ENCODE measurements around the gene ACTR3. TPM values are rescaled to one million over a fixed set of nuclear protein-coding genes. Genes with fewer than 3 reads are reported as not detected.

ACTR3 gene
- polyA plus RNA-seq, 3 donors, result 156 to 176 (median 170) TPM

DNA sequence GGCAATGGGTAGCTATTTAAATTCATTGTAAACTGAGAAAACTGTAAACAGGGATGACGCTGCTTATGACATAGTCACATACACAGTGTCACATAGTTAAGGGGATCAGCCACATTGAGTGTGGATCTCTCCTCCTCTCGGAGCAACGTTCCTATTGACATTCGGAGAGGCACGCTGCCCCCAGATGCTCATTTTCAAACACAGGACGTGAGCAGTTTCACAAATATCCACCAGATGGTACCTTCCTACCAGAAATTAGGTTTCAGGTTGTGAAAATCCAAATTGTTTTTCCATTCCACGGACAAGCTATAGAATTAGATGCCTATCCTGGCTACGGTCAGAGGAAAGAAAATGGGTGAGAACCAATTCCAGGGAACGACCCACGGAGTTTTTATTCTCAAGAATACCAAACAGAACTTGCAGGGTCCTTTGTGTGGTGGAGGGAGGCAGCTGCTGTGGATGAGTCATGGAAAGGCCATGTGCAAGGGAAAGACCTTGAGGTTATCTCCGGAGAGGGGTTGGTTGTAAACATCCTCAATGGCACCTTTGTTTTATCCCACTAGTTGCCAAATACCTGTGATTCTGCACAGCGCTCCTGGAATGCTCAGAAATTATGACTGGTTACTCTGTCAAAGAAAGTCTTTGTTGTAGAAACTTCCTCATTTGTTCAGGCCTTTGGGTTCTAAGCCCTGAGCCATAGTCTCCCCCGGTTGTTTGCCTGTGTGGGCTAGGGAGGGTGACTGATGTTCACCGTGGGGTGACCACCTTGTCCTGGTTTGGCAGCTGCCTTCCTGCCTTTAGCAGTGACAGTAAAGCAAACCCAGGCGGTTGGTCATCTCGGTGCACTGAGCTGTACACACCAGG lies 88.0 kb downstream of the ACTR3 start:
- peak in 2 of 11 donors; percentile 23 to 31 for DNase-seq (ENCODE audit: extremely low read depth in 1 of 11, low read depth in 9 of 11, low spot score in 4 of 11)

DNA sequence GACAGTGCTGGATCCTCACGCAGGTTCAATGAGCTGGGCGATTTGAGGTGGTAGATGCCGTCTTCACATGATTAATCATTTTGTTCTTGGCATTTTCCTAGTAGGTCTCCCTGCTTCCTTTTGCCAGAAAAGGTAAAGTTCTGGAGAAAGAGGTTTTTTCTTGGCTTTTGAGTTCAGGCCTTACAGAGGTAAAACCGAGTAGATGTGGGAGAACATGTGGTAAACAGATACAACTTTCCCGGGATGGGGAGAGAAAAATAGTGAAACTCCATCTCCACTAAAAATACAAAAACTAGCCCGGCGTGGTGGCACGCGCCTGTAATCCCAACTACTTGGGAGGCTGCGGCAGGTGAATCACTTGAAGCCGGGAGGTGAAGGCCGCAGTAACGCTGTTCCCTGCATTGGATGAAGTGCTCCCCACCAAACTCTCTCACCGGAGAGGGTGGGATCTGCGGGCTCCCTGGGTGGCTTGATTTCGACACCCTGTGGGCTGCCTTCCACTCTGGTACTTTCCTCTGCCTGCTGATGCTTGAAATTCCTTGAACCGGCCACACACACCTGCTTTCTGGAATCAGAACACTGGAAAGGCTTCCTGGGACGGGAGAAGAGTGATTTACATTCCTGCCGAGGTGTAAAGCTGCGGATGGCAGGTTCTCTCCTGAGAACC lies 88.8 kb downstream of the ACTR3 start:
- DNase-seq (ENCODE audit: extremely low read depth in 1 of 11, low read depth in 9 of 11, low spot score in 4 of 11), result peak in 2 of 11 donors; percentile 12 to 17

DNA sequence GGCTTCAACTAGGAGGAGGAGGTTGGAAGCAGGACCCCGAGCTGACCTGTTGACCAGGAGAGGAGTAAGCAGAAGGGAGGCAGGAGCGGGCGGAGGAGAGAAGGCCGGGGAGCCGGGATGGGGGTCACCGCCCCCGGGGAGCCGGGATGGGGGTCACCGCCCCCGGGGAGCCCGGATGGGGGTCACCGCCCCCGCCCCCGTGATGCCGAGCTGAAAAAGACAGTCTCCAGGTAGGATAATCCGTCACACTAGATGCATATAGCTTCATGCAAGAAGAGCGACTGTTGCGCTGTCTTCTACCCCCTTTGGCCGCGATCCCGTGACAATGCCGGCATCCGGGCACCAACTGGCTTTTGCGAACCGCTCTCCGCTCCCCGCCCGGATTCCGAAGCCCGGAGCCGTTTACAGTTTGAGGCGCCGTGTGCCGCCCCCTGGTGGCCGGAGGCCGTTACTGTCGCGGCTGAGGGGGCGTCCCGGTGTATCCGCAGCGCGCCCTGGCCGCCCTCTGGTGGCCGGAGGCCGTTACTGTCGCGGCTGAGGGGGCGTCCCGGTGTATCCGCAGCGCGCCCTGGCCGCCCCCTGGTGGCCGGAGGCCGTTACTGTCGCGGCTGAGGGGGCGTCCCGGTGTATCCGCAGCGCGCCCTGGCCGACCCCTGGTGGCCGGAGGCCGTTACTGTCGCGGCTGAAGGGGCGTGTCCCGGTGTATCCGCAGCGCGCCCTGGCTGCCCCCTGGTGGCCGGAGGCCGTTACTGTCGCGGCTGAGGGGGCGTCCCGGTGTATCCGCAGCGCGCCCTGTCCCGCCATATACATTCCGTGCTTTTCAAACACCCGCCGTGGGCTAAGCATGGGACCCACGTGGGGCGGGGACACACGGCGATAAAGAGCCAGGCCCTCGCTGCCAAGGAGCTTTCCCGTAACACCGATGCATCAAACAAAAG lies 89.6 kb downstream of the ACTR3 start:
- DNase-seq (ENCODE audit: extremely low read depth in 1 of 11, low read depth in 9 of 11, low spot score in 4 of 11), result no peak

DNA sequence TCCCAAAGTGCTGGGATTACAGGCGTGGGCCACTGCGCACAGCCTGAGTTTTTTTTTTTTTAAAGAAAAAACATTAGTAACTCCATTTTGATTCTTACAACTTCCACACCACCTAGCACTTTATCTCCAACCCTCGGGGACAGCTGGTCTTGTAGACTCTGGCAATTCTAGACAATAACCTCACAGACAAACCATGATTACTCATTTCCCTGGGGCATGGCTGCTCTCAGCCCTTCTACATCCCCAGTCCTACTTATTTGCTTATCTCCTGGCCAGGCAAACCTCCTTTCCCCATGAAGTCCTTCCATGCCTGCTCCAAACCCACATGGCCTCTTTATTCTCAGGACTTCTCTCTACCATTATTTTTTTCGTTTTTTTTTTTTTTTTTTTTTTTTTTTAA lies 91.1 kb downstream of the ACTR3 start:
- no peak for DNase-seq (ENCODE audit: extremely low read depth in 1 of 11, low read depth in 9 of 11, low spot score in 4 of 11)

DNA sequence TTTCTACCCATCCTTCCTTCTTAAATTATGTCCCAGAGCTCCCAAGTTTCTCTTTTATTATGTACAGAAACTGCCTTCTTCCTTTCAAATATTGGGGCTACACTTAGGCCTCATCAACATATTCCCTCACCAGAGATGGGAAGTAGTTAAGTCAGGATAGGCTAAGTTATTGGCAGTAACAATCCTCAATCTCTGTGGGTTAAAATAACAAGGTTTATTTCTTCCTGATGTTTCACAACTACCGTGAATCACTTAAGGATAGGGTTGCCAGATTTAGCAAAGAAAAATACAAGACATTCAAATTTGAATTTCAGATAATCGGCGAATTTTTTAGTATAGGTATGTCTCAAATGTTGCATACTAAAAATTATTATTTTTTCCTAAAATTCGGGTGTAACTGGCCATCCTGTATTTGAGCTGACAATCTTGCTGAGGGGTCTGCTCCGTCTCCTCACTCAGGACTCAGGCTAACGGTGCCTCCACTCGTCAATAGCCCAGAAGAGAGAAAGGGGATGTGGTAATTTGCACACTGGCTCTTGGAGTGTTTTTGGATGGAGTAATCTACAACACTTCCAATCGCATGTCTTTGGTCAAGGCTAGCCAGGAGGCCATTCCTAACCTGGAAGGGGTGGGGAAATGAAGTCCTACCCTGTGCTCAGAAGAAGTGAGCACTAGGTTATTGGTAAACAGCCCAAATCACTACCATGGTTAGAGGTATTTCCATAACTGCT lies 91.7 kb downstream of the ACTR3 start:
- DNase-seq (ENCODE audit: extremely low read depth in 1 of 11, low read depth in 9 of 11, low spot score in 4 of 11), result no peak

DNA sequence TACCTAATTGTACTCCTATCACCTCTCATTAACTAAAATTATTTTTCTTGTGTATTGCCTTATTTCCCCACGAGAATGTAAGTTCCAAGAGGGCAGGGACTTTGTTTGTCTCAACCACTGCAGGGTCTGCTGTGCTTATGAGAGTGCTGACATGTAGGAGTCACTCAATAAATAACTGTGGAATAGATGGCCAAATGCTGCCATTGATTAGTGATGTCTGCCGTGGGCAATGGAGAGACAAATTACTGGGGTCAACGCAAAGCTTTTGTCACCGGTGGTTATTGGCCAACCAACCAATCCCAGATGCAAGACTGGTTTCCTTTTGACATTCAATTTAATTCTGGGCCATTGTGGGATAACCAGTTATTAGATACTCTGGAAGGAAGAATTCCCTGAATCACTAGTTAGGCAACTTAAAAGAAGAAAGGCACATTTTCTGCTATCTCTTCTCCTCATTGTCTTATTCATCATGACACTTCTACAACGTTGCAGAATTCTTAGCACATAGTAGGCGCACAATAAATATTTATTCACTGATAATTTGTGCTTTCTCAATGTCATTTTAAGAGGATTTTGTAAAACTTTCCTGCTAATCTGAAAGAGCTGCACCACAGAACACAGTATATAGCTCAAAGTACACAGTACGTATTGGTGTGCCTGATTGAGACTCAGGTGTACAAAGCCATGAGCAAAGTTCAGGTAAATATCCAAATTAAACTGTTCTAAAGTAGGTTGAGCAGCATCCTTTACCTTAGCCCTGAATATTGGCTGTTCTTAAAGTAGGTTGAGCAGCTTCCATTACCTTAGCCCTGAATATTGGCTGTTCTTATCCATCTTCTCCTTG lies 95.9 kb downstream of the ACTR3 start:
- DNase-seq (ENCODE audit: extremely low read depth in 1 of 11, low read depth in 9 of 11, low spot score in 4 of 11), result no peak

DNA sequence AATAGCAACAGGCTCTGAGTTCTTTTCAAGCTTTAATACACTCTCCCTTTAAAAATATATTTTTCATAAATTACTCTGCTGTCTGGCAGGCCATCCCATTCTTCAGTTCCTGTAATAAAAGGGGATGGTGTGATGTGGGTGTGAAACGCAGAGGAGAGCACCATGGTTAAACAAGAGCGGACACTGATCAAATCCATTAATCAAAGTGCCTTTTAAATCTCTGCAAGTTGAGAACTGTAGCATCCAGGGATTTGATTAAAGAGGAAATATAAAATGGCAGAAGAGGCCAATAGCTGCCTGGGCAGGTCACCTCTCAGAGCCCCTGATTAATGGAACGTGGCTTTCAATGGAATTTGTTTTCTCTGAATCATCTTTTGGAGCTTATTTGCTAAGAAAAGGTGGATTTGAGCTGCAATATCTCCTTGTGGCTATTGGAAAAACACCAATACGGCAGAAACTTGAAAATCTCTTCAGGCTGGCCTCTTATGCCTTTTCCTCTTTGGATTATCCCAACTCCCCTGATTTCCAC lies 96.9 kb downstream of the ACTR3 start:
- DNase-seq (ENCODE audit: extremely low read depth in 1 of 11, low read depth in 9 of 11, low spot score in 4 of 11), result no peak

DNA sequence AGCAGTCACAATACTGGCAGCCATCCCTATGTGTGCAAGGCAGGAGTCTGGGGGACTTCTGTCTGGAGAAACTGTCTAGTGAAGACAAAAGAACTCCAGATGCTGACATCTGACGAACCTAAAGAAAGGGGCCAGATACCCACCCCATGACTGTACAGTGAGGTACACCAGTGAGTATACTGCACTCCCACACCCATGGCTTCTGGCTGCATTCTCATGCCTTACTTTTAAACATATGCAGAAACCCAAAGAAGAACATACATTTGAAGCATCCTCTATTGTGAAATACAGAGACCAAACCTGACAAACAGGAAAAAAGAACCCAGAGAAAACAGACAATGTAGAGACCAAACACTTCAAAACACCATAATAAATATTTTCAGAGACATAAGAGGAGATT lies 102.2 kb downstream of the ACTR3 start:
- DNase-seq (ENCODE audit: extremely low read depth in 1 of 11, low read depth in 9 of 11, low spot score in 4 of 11), result no peak

DNA sequence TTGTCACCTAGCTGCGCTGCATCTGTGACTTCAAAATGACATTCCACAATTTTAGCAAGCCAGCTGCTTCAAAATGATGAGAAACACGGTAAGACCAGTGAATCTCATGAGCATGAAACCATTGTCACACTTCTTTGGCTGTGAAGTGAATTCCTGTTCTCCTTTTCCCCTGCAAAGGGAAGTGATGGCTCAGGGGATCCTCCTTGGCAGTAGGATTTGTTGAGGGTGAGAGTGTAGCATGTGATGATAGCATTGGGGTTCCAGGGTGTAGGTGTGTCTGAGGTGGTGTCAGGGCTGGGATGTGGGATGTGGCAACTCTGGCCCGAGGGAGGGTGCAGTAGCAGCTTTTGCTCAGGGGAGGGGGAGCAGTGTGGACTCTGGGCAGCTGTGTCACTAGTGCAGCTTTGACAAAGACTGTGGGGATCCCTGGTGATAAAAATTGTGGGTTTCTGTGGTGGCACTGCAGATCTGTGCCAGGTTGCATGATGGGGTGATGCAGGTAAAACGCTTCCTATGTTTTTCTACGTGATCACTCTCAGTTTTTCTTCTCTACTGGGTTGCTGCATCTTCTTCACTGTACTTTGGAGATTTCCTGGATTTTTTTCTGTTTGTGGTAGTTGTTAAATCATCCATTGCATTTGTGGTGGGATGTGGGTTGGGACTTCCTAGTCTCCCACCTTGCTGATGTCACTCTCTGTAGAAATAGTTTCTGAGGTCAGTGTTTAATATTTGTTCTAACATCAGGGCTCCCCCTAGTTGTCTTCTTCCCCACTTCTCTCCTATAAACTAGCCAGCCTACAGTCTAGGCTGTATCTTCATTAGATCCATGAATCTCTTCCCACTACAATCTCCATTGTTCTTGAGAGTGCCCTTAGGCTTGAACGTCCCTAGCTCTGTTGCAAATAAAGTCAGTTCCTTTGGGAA lies 107.0 kb downstream of the ACTR3 start:
- no peak for DNase-seq (ENCODE audit: extremely low read depth in 1 of 11, low read depth in 9 of 11, low spot score in 4 of 11)

DNA sequence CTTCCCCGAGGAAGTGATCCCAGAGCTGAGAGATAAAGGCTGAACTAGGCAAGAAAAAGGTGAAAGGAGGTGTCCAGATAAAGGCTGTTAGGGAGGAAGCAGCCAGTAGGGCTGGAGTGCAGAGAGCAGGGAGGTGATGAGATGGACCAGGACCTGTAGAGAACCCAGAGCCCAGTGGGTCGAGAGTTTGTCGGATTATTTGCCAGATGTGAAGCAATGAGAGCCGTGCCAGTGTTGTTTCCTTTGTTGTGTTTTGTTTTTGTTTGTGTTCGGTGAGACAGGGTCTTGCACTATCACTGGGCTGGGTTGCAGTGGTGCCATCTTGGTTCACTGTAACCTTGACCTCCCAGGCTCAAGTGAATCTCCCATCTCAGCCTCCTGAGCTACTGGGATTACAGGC lies 111.3 kb downstream of the ACTR3 start:
- DNase-seq (ENCODE audit: extremely low read depth in 1 of 11, low read depth in 9 of 11, low spot score in 4 of 11), result no peak

DNA sequence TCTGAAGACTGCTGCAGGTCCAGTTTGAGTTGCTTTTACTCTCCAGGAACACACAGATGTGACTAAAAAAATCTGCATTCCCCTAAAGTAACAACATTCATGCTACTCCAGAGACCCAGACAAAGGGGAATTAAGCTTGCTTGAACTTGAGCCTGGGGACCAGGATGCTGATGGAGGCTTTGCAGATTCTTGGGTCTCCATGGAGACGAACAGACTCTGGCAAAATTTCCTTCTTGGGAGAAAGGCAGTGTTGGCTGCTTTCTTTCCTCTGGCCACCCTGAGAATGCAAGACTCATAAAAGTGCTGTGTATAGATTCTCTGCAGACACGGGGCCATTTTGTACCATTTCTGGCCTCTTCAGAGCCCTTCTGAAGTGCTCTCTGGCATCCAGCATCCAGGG lies 112.0 kb downstream of the ACTR3 start:
- DNase-seq (ENCODE audit: extremely low read depth in 1 of 11, low read depth in 9 of 11, low spot score in 4 of 11), result no peak

DNA sequence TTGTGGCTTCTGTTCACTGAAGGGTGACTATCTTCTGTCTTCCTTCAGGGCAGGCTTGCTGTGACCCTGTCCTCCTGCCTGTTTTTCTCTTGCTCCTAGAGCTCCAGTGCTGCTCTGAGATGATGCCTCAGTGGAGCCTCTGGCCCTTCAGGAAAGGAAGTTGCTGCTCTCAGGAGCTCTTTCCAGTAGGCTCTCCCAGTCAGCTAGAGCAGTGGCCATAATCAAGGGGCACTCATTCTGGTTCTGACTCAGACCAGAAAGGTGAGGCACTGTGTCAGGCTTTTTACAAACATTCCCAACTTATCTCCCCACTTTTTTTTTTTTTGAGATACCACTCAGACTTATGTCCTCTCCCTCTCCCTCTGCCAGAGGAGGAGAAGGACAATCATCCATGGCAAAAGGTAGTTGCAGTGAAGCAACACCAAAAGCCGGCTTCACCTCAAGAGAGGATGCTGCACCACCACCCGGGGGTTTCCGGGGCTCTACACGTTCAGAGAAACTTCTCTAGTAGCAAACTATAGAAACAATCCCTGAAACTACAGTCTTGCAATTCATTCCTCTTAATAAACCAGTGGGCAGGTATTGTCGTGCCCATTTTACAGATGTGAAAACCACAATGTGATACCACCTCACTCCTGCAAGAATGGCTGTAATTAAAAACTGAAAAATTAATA lies 115.4 kb downstream of the ACTR3 start:
- DNase-seq (ENCODE audit: extremely low read depth in 1 of 11, low read depth in 9 of 11, low spot score in 4 of 11), result no peak

DNA sequence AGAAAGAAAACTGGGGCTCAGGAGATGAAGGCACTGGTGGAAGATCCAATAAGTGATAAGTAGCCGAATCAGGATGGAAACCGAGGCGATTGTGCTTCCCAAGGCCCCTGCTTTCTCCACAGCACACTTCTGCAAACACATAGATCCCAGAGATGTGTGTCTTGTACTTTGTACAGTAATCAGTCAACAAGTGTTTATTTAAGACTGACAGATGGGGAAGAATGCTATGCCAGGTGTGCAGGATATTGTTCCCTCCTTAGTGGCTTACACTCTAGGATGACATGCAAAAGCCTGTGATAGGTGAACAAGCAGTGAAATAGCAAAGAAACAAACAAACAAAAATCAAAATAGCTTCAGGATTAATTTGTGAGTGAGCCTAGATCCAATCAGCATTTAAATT lies 116.6 kb downstream of the ACTR3 start:
- no peak for DNase-seq (ENCODE audit: extremely low read depth in 1 of 11, low read depth in 9 of 11, low spot score in 4 of 11)

DNA sequence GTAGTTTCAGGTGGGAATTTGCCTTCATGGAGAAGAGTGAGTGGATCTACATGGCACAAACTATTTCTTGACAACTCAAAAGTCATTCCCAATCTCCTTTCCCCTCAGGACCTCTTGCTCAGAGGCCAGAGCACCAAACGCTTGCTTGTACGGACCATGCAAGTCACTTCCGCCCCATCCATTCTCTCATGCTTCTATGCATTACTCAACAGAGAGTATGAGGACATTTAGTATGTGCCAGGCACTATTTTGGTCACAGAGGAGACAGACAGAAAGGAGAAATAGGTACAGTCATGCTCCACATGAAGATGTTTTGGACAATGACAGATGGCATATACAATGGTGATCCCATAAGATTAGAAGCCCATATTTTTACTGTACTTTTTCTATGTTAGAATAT lies 117.5 kb downstream of the ACTR3 start:
- DNase-seq (ENCODE audit: extremely low read depth in 1 of 11, low read depth in 9 of 11, low spot score in 4 of 11), result no peak

DNA sequence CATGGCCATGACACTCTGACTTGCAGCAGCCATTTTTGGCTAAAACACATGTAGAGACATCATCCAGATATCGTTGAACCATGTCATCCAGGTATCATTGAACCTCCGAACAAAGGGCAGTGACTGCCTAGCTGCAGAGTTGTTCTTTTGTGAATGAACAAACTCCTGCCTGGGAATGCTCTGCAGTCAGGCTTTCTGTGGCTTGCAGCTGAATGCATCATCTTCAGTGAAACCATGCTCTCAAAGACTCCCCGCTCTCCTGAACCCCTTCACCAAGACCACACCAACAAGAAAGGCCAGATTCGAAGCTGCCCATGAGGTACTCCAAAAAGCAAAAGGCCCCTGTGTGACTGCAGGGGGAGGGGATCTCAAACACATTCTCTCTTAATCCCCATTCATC lies 118.8 kb downstream of the ACTR3 start:
- no peak for DNase-seq (ENCODE audit: extremely low read depth in 1 of 11, low read depth in 9 of 11, low spot score in 4 of 11)

DNA sequence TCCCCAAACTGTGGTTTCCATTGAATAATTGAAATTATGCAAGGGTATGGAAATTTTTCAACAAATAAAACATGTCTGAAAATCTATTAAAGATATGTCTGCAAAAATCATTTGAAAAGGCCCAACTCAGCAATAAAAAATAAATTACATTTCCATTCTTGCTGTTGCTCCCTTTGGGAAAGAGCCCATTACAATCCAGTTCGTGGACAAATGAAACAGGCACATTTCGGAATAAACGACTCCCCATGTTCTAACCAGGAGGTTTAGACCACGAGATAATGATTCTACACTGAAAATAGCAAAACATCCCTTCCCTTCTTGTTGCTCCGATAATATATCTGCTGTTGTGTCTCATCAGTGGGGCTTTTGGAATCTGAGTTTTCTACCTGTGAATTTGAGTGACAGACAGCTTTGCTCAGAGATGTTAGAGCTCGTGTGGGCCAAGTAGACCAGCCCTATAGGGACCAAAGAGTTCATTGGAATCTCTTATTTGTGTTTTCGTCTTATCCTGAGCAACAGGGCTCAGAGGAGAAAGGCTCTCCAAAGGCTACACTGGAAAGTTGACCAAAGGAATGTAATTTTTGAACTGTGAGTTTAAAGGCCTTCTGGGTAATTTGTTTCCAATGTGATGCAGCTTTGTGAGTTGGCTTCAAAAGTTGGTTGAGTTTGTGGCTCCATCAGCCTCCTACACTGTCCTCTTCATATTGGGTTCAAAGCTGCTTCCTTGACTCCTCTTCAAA lies 119.5 kb downstream of the ACTR3 start:
- no peak for DNase-seq (ENCODE audit: extremely low read depth in 1 of 11, low read depth in 9 of 11, low spot score in 4 of 11)
